Measurements from ENCODE around the gene HES7. TPM values are rescaled to one million over a fixed set of nuclear protein-coding genes. Genes with fewer than 3 reads are reported as not detected.

The HES7 gene
- total RNA-seq, 1 experiment from 2014 or later = 3.1 TPM

DNA sequence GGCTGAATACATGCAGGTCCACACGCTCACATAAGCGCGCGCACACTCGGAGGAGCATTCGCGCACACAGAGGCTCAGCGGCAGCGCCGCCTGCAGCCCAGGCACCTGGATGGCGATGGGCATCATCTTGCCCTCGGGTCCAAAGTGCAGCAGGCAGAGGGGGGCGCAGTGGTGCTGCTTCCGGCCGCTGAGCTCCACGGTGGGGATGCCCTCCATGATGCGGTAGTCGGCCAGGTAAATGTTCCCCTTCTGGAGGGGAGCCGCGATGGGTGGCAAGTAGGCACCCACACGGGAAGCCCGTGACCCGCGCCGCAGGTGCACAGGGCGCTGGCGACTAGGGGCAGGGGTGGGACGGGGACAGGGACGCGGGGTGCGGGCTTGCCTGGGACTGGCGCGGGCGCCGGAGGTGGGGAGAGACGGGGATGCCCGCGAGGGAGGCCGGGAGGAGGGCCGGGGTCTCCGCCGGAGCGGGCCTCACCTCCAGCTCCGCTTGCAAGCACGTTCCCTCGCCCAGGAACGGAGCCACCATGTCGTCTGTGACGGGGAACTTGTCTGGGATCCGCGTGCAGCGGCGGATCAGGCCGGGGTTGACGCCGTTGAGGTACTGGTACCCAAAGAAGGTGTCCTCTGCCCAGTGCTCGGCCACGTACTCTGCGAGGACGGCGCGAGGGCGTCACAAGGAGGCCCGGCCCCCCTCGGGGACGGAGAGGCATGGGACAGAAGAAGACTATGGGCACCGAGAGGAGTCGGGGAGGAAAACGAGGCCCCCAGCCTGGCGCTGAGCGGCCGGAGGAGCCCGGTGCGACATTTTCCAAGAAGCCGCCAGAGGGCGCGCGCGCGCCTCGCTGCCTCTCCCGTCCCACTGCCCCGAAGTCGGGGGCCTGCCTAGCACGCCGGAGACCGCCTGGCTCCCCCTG lies 44.4 kb downstream of the HES7 start (continued):
- TF ChIP-seq, protein P1, sequence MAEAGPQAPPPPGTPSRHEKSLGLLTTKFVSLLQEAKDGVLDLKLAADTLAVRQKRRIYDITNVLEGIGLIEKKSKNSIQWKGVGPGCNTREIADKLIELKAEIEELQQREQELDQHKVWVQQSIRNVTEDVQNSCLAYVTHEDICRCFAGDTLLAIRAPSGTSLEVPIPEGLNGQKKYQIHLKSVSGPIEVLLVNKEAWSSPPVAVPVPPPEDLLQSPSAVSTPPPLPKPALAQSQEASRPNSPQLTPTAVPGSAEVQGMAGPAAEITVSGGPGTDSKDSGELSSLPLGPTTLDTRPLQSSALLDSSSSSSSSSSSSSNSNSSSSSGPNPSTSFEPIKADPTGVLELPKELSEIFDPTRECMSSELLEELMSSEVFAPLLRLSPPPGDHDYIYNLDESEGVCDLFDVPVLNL (CRISPR knock-in tag; IDR thresholded peaks at IDR 0.05; ENCODE audit: borderline replicate concordance, low read depth) = no peak
- TF ChIP-seq GTF2I (CRISPR knock-in tag; conservative IDR thresholded peaks at IDR 0.05) (no peak), ZNF263 (CRISPR knock-in tag; IDR thresholded peaks at IDR 0.05; ENCODE audit: low read depth) (no peak), TP53 (CRISPR knock-in tag; IDR thresholded peaks at IDR 0.05) (0 out of 2 replicates have a peak, but pooled peaks have one; percentile 49), JUN (CRISPR knock-in tag; IDR thresholded peaks at IDR 0.05) (no peak), SOX15 (CRISPR knock-in tag; IDR thresholded peaks at IDR 0.05) (no peak), ZNF396 (CRISPR knock-in tag; IDR thresholded peaks at IDR 0.05; ENCODE audit: borderline replicate concordance) (no peak), NFATC4 (CRISPR knock-in tag; IDR thresholded peaks at IDR 0.05) (no peak), EMX1 (CRISPR knock-in tag; IDR thresholded peaks at IDR 0.05) (no peak), ATF1 (CRISPR knock-in tag; IDR thresholded peaks at IDR 0.05) (no peak), SP1 (CRISPR knock-in tag; conservative IDR thresholded peaks at IDR 0.05) (peak; percentile 72), ZNF671 (CRISPR knock-in tag; IDR thresholded peaks at IDR 0.05) (no peak), ZNF423 (CRISPR knock-in tag; IDR thresholded peaks at IDR 0.05) (no peak), ZNF232 (CRISPR knock-in tag; IDR thresholded peaks at IDR 0.05) (peak; percentile 21; the same call in 1 of the 2 replicates), JAZF1 (CRISPR knock-in tag; IDR thresholded peaks at IDR 0.05) (no peak), ZNF416 (CRISPR knock-in tag; IDR thresholded peaks at IDR 0.05) (peak; percentile 98), MYBL2 (CRISPR knock-in tag; IDR thresholded peaks at IDR 0.05) (0 out of 2 replicates have a peak, but pooled peaks have one; percentile 54), MXD4 (CRISPR knock-in tag; IDR thresholded peaks at IDR 0.05; ENCODE audit: borderline replicate concordance) (no peak), ETV6 (CRISPR knock-in tag; IDR thresholded peaks at IDR 0.05) (0 out of 2 replicates have a peak, but pooled peaks have one; percentile 62), CBFB (CRISPR knock-in tag; IDR thresholded peaks at IDR 0.05; ENCODE audit: low read depth) (peak; percentile 52; the same call in 1 of the 2 replicates), ZNF317 (CRISPR knock-in tag; IDR thresholded peaks at IDR 0.05; ENCODE audit: borderline replicate concordance, low read depth) (no peak), ELF4 (CRISPR knock-in tag; IDR thresholded peaks at IDR 0.05; ENCODE audit: low read depth) (no peak), ZNF219 (CRISPR knock-in tag; IDR thresholded peaks at IDR 0.05; ENCODE audit: borderline replicate concordance) (no peak), NR1H2 (CRISPR knock-in tag; IDR thresholded peaks at IDR 0.05) (no peak)
- TF ChIP-seq, protein P2, sequence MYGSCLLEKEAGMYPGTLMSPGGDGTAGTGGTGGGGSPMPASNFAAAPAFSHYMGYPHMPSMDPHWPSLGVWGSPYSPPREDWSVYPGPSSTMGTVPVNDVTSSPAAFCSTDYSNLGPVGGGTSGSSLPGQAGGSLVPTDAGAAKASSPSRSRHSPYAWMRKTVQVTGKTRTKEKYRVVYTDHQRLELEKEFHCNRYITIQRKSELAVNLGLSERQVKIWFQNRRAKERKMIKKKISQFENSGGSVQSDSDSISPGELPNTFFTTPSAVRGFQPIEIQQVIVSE (CRISPR knock-in tag; IDR thresholded peaks at IDR 0.05; ENCODE audit: borderline replicate concordance) = no peak
- TF ChIP-seq, protein P3, sequence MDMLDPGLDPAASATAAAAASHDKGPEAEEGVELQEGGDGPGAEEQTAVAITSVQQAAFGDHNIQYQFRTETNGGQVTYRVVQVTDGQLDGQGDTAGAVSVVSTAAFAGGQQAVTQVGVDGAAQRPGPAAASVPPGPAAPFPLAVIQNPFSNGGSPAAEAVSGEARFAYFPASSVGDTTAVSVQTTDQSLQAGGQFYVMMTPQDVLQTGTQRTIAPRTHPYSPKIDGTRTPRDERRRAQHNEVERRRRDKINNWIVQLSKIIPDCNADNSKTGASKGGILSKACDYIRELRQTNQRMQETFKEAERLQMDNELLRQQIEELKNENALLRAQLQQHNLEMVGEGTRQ (CRISPR knock-in tag; IDR thresholded peaks at IDR 0.05) = no peak
- TF ChIP-seq, protein P4, sequence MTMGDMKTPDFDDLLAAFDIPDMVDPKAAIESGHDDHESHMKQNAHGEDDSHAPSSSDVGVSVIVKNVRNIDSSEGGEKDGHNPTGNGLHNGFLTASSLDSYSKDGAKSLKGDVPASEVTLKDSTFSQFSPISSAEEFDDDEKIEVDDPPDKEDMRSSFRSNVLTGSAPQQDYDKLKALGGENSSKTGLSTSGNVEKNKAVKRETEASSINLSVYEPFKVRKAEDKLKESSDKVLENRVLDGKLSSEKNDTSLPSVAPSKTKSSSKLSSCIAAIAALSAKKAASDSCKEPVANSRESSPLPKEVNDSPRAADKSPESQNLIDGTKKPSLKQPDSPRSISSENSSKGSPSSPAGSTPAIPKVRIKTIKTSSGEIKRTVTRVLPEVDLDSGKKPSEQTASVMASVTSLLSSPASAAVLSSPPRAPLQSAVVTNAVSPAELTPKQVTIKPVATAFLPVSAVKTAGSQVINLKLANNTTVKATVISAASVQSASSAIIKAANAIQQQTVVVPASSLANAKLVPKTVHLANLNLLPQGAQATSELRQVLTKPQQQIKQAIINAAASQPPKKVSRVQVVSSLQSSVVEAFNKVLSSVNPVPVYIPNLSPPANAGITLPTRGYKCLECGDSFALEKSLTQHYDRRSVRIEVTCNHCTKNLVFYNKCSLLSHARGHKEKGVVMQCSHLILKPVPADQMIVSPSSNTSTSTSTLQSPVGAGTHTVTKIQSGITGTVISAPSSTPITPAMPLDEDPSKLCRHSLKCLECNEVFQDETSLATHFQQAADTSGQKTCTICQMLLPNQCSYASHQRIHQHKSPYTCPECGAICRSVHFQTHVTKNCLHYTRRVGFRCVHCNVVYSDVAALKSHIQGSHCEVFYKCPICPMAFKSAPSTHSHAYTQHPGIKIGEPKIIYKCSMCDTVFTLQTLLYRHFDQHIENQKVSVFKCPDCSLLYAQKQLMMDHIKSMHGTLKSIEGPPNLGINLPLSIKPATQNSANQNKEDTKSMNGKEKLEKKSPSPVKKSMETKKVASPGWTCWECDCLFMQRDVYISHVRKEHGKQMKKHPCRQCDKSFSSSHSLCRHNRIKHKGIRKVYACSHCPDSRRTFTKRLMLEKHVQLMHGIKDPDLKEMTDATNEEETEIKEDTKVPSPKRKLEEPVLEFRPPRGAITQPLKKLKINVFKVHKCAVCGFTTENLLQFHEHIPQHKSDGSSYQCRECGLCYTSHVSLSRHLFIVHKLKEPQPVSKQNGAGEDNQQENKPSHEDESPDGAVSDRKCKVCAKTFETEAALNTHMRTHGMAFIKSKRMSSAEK (CRISPR knock-in tag; IDR thresholded peaks at IDR 0.05; ENCODE audit: borderline replicate concordance) = no peak
- TF ChIP-seq, protein P5, sequence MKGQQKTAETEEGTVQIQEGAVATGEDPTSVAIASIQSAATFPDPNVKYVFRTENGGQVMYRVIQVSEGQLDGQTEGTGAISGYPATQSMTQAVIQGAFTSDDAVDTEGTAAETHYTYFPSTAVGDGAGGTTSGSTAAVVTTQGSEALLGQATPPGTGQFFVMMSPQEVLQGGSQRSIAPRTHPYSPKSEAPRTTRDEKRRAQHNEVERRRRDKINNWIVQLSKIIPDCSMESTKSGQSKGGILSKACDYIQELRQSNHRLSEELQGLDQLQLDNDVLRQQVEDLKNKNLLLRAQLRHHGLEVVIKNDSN (CRISPR knock-in tag; IDR thresholded peaks at IDR 0.05) = 0 out of 2 replicates have a peak, but pooled peaks have one; percentile 31
- TF ChIP-seq, protein P6, sequence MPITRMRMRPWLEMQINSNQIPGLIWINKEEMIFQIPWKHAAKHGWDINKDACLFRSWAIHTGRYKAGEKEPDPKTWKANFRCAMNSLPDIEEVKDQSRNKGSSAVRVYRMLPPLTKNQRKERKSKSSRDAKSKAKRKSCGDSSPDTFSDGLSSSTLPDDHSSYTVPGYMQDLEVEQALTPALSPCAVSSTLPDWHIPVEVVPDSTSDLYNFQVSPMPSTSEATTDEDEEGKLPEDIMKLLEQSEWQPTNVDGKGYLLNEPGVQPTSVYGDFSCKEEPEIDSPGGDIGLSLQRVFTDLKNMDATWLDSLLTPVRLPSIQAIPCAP (CRISPR knock-in tag; IDR thresholded peaks at IDR 0.05) = no peak
